Epithelial cell of prostate (primary cell): Measurements from ENCODE around the gene VPS33A.

Experiments
- DNase-seq: peaks from one replicate; pipeline ENCODE4 v3.0.0-alpha.2; 2011; ENCODE audit warnings: low read depth, low spot score
- H3K27ac ChIP-seq: fragments of 450-650 bp; 2 replicates; pipeline ENCODE4 v1.5.1; 2017; ENCODE audit warnings: mild to moderate bottlenecking

The VPS33A gene

GRCh38 chr12:122185494-122186082 is 80.7 kb downstream of the VPS33A start:
- DNase-seq = no peak
- no peak overlapping the region for H3K27ac ChIP-seq

DNA sequence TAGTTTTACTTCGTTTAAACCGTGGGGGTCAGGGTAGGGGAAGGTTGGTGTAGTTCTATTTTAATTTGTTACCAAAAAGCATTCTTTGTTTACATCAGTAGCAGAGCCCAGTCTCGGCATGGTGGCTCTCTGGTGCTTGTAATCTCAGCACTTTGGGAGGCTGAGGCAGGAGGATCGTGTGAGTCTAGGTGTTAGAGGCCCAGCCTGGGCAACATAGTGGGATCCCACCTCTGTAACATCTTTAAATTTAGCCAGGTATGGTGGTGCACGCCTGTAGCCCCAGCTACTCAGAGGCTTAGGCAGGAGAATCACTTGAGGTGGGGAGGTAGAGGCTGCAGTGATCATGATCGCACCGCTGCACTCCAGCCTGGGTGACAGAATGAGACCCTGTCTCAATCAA is 81.2 kb downstream of the VPS33A start:
- no peak for DNase-seq

DNA sequence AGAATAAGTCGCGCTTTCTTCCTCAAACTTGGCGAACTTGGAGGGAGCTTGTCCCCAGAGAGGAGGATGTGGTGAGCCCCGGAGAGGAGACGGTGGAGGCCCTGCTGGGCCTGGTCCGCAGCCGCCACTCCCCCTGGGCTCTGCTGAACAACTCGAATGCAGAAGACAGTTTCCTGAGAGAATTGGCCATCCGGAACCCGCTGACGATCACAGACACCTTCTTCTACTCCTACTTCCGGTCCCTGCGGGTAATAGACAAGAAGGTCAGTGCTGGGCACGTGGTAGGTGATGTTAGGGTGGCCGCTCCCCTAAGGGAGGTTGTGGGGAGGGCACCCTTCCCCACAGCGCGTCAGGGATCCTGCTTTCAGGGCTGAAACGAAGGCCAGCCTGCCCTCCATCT is 81.8 kb downstream of the VPS33A start:
- no peak for DNase-seq
- H3K27ac ChIP-seq = no peak overlapping the region

More for the DNA sequence above, 81.2 kb downstream of the VPS33A start:
- H3K27ac ChIP-seq = no peak overlapping the region

GRCh38 chr12:122183588-122183940 is 82.7 kb downstream of the VPS33A start:
- no peak overlapping the region for H3K27ac ChIP-seq

DNA sequence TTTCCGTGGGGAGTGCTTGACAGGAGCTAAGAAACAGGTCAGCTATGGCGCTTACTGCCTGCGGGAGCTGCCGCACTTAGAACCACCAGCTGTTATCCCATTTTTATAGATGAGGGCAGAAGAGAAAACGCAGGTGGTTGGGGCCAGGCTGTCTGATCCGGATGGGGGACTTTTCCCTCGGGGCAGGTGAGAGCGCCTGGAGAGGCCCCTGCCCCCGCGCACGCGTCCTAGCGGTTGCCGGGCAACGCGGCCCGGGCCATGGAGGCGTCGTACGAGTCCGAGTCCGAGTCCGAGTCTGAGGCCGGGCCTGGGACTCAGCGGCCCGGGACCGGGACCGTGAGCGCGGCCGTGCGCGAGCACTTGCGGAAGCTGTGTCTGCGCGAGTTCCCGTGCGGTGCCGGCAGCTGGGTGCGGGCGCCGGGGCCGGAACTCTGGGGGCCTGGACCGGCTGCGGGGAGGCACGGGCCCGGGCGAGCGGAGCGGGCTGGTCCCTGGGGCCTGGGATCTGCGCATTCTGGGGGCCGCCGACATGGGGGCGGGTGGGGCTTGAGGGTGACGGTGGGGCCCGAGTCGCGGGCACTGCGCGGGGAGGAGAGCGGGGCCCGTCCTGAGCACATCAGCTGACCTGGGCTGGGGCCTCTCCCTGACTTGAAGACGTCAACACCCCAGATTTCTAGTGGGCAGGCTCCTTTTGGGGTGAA is 83.3 kb downstream of the VPS33A start, which contains the start of gene LRRC43:
Gene LRRC43, plus strand, starts transcription at position 237 of the 701 bp plus-strand sequence. Its CDS starts 22 bp downstream, at position 259.
- no peak for DNase-seq
- no peak within 1 kb of the TSS for H3K27ac ChIP-seq

More at GRCh38 chr12:122183588-122183940, 82.7 kb downstream of the VPS33A start:
- DNase-seq = no peak
